ENCODE results near the gene KIF26B. TPM values are rescaled to one million over a fixed set of nuclear protein-coding genes. Genes with fewer than 3 reads are reported as not detected.

KIF26B gene
- polyA plus RNA-seq, 1 of the 3 experiments (the other 2 are of a cell fraction): 2.6 TPM

DNA sequence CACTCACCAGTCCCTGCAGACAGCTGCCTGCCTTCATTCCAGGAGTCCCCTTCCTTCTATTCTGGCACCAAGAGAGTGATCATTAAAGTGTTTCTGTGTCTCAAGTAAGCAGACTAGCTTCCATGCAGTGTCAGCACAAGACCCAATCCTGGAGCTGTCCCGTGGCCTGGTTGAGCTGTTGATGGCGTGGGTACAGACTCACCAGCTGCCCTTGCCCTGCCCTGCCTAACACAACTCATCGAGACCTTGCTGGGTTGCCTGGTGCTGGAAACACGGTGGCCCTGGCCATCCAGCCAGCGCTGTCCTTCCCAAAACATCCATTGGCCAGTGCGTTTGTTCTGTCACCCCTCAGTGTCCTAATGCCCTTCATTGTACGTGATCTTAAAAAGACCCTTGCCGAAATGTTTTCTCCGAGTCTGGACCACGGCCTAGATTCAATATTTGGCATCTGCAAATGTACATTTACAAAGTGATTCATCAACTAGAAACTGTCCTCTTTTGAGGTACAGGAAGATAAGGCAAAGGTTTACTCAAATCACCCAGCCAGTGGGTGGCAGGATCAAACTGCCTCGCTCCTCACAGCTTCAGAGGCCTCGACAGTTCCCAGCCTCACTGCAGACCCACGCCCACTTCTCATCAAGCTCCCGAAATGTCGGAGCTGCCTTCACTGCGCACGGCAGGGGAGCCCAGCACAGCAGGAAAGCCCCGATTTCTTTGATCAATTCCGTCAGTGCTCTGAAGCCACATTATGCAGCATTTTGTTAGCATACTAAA is 494.2 kb downstream of the KIF26B start (continued):
- no peak for TF ChIP-seq TAF1 (IDR thresholded peaks at IDR 0.05; ENCODE audit: borderline replicate concordance, low read depth, low read length)

DNA sequence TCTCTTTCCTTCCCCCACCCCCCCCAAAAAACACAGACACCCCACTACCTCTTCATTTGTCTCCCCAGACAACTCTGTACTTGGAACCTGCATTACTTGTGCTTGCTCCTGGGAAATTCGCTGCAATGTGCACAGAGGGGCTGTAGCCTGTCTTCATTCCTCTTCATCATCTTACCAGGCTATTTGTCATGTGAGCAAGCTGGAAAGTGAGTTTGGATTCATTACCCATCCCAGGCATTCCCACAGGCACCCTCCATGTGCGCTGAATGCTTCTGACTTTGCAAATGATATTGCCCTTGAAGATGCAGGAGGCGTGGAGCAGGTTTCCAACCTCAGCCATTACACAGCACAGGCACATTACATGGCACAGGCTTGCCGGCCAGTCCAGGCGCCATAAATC is 494.9 kb downstream of the KIF26B start:
- H3K27me3 ChIP-seq (ENCODE audit: insufficient read depth): no peaks in the 10 kb centered on the region
- H3K36me3 ChIP-seq (replicated peaks in 1 of 2; ENCODE audit: control insufficient read depth in 1 of 2, insufficient read depth in 2 of 2, low read length in 1 of 2): peaks cover 5 to 63% of the 10 kb centered on the region in 2 experiments
- CTCF ChIA-PET: no interaction called here
- H3K4me2 ChIP-seq: no peak overlapping the region
- H3K9me3 ChIP-seq: no peaks in the 10 kb centered on the region
- H3K4me3 ChIP-seq (ENCODE audit: low read depth in 2 of 2, low read length in 1 of 2): no peak overlapping the region
- no peak overlapping the region for H3K27ac ChIP-seq (ENCODE audit: low read depth in 2 of 2, low read length in 1 of 2)
- no peaks in the 10 kb centered on the region for H3K9me2 ChIP-seq
- no peak for DNase-seq
- H2AFZ ChIP-seq (ENCODE audit: low read depth): no peak overlapping the region
- WGBS (ENCODE audit: low lambda C conversion rate): 90% methylated on average over 2 of the region's 5 CpGs
- TF ChIP-seq MEF2A (IDR thresholded peaks at IDR 0.05; ENCODE audit: borderline replicate concordance, low read depth): no peak
- TF ChIP-seq, protein P1, sequence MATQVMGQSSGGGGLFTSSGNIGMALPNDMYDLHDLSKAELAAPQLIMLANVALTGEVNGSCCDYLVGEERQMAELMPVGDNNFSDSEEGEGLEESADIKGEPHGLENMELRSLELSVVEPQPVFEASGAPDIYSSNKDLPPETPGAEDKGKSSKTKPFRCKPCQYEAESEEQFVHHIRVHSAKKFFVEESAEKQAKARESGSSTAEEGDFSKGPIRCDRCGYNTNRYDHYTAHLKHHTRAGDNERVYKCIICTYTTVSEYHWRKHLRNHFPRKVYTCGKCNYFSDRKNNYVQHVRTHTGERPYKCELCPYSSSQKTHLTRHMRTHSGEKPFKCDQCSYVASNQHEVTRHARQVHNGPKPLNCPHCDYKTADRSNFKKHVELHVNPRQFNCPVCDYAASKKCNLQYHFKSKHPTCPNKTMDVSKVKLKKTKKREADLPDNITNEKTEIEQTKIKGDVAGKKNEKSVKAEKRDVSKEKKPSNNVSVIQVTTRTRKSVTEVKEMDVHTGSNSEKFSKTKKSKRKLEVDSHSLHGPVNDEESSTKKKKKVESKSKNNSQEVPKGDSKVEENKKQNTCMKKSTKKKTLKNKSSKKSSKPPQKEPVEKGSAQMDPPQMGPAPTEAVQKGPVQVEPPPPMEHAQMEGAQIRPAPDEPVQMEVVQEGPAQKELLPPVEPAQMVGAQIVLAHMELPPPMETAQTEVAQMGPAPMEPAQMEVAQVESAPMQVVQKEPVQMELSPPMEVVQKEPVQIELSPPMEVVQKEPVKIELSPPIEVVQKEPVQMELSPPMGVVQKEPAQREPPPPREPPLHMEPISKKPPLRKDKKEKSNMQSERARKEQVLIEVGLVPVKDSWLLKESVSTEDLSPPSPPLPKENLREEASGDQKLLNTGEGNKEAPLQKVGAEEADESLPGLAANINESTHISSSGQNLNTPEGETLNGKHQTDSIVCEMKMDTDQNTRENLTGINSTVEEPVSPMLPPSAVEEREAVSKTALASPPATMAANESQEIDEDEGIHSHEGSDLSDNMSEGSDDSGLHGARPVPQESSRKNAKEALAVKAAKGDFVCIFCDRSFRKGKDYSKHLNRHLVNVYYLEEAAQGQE (IDR thresholded peaks at IDR 0.05; ENCODE audit: low read depth, low read length): no peak
- TF ChIP-seq, protein P2, sequence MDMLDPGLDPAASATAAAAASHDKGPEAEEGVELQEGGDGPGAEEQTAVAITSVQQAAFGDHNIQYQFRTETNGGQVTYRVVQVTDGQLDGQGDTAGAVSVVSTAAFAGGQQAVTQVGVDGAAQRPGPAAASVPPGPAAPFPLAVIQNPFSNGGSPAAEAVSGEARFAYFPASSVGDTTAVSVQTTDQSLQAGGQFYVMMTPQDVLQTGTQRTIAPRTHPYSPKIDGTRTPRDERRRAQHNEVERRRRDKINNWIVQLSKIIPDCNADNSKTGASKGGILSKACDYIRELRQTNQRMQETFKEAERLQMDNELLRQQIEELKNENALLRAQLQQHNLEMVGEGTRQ (IDR thresholded peaks at IDR 0.05; ENCODE audit: borderline replicate concordance, low read depth, low read length): no peak
- no peak for TF ChIP-seq NFIC (IDR thresholded peaks at IDR 0.05; ENCODE audit: borderline replicate concordance)
- no peak for TF ChIP-seq TAF1 (IDR thresholded peaks at IDR 0.05; ENCODE audit: borderline replicate concordance, low read depth, low read length)
- no peak for TF ChIP-seq RFX5 (IDR thresholded peaks at IDR 0.05; ENCODE audit: low read length)
- TF ChIP-seq, protein P3, sequence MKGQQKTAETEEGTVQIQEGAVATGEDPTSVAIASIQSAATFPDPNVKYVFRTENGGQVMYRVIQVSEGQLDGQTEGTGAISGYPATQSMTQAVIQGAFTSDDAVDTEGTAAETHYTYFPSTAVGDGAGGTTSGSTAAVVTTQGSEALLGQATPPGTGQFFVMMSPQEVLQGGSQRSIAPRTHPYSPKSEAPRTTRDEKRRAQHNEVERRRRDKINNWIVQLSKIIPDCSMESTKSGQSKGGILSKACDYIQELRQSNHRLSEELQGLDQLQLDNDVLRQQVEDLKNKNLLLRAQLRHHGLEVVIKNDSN (IDR thresholded peaks at IDR 0.05; ENCODE audit: borderline replicate concordance, low read depth): no peak
- H3K79me2 ChIP-seq (ENCODE audit: insufficient read depth): no peaks in the 10 kb centered on the region
- no peaks in the 10 kb centered on the region for H3F3A ChIP-seq (replicated peaks; ENCODE audit: insufficient read depth)
- H4K20me1 ChIP-seq (ENCODE audit: insufficient read depth): no peaks in the 10 kb centered on the region
- H3K4me1 ChIP-seq (ENCODE audit: control insufficient read depth in 1 of 2, insufficient read depth in 2 of 2, low read depth in 1 of 2, low read length in 1 of 2): no peaks in the 10 kb centered on the region; a peak in 1 of 4 replicates
- no peak overlapping the region for H3K9ac ChIP-seq
- POLR2A ChIA-PET: no interaction called here

All from SK-N-SH (cell line).